Measurements from ENCODE around the gene PTPRC. TPM values are rescaled to one million over a fixed set of nuclear protein-coding genes. Genes with fewer than 3 reads are reported as not detected.

The PTPRC gene
- total RNA-seq, 6 experiments from 2014 or later: 5.1 to 55.7 (median 13.2) TPM

- WGBS (ENCODE audit: insufficient coverage, low coverage, low lambda C conversion rate, missing lambda C conversion rate): 87% methylated on average over 2 of the region's 2 CpGs
- Histone ChIP-seq H3K27me3 (no peaks in the 10 kb centered on the region), H3K27ac (no peak overlapping the region), H3K36me3 (no peaks in the 10 kb centered on the region), H3K4me3 (no peak overlapping the region), H3K4me1 (no peaks in the 10 kb centered on the region), H3K9me3 (no peaks in the 10 kb centered on the region)
- no peak for ATAC-seq
- intact Hi-C loops (cut with DNase I): no loop called here
- no peak for TF ChIP-seq POLR2A (IDR thresholded peaks at IDR 0.05)
- TF ChIP-seq, protein P1, sequence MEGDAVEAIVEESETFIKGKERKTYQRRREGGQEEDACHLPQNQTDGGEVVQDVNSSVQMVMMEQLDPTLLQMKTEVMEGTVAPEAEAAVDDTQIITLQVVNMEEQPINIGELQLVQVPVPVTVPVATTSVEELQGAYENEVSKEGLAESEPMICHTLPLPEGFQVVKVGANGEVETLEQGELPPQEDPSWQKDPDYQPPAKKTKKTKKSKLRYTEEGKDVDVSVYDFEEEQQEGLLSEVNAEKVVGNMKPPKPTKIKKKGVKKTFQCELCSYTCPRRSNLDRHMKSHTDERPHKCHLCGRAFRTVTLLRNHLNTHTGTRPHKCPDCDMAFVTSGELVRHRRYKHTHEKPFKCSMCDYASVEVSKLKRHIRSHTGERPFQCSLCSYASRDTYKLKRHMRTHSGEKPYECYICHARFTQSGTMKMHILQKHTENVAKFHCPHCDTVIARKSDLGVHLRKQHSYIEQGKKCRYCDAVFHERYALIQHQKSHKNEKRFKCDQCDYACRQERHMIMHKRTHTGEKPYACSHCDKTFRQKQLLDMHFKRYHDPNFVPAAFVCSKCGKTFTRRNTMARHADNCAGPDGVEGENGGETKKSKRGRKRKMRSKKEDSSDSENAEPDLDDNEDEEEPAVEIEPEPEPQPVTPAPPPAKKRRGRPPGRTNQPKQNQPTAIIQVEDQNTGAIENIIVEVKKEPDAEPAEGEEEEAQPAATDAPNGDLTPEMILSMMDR (IDR thresholded peaks at IDR 0.05): no peak
- DNase-seq: no peak
Observed at GRCh38 chr1:198674009-198674408, 35.2 kb downstream of the PTPRC start.

- Histone ChIP-seq H3K9me3 (no peaks in the 10 kb centered on the region), H3K27ac (no peak overlapping the region), H3K27me3 (no peaks in the 10 kb centered on the region), H3K4me3 (no peak overlapping the region), H3K36me3 (no peaks in the 10 kb centered on the region), H3K4me1 (no peaks in the 10 kb centered on the region)
- no peak for ATAC-seq
- intact Hi-C loops (cut with DNase I): no loop called here
- no peak for DNase-seq
- TF ChIP-seq, protein P1 (IDR thresholded peaks at IDR 0.05): no peak
- no peak for TF ChIP-seq POLR2A (IDR thresholded peaks at IDR 0.05)
- 30% methylated on average over 1 of the region's 1 CpG for WGBS (ENCODE audit: insufficient coverage, low coverage, low lambda C conversion rate, missing lambda C conversion rate)
Observed at GRCh38 chr1:198676253-198676652, 37.4 kb downstream of the PTPRC start.

GRCh38 chr1:198677027-198677426 lies 38.2 kb downstream of the PTPRC start:
- H3K36me3 ChIP-seq: no peaks in the 10 kb centered on the region
- no peaks in the 10 kb centered on the region for H3K4me1 ChIP-seq
- H3K27me3 ChIP-seq: no peaks in the 10 kb centered on the region
- ATAC-seq: no peak
- no peak for TF ChIP-seq POLR2A (IDR thresholded peaks at IDR 0.05)
- TF ChIP-seq, protein P1 (IDR thresholded peaks at IDR 0.05): no peak
- no peak for DNase-seq
- H3K27ac ChIP-seq: no peak overlapping the region
- WGBS (ENCODE audit: insufficient coverage, low coverage, low lambda C conversion rate, missing lambda C conversion rate): 25% methylated on average over 1 of the region's 1 CpG
- no peak overlapping the region for H3K4me3 ChIP-seq
- intact Hi-C loops (cut with DNase I): no loop called here
- no peaks in the 10 kb centered on the region for H3K9me3 ChIP-seq

DNA sequence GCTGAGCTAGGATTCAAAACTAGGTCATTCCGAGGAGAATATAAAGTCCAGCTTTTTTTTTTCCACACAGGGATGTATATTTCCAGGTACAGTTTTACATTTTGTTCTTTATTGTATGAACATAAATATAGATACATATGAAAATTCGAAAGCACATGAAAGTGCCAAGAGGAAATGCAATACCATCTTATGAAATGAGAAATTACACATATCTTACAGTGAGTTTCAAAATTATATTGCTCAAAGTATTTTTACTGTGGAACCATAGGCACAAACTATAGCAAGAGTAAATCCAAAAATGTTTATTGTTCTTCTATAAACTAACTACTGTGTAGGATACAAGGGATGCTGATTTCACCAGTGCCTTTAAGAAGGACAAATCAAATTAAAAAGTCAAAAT lies 39.0 kb downstream of the PTPRC start:
- ATAC-seq: no peak
- Histone ChIP-seq H3K27me3 (no peaks in the 10 kb centered on the region), H3K27ac (no peak overlapping the region), H3K9me3 (no peaks in the 10 kb centered on the region), H3K4me3 (no peak overlapping the region), H3K4me1 (no peaks in the 10 kb centered on the region), H3K36me3 (no peaks in the 10 kb centered on the region)
- WGBS (ENCODE audit: insufficient coverage, low coverage, low lambda C conversion rate, missing lambda C conversion rate): 34% methylated on average over 2 of the region's 2 CpGs
- TF ChIP-seq, protein P1 (IDR thresholded peaks at IDR 0.05): no peak
- TF ChIP-seq POLR2A (IDR thresholded peaks at IDR 0.05): no peak
- intact Hi-C loops (cut with DNase I): no loop called here
- DNase-seq: no peak

DNA sequence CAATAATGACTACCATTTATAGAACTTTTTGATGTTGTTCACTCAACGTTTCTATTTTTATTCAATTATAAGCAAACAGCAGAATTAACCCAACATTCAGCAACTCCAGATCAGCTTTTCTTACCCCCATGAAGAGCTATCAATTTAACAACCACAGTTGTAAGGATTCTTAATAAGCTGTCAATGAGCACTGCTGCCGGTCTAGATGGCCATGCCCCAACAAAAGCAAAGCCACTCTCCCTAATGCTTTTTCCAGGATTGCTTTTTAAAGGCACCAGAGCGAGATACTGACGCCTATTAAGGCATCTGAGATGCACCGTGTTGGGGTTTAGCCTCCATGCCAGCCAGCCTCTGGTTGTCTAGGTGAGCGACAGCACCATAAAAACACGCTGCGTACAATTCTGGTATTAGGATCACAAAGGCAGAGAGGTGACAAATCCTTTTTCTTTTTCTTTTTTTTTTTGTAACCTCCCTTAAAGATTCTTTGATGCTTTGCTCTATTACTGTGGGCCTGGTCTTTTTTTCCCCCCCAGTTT lies 39.5 kb downstream of the PTPRC start:
- no peak overlapping the region for H3K27ac ChIP-seq
- no peaks in the 10 kb centered on the region for H3K27me3 ChIP-seq
- ATAC-seq: no peak
- H3K4me3 ChIP-seq: no peak overlapping the region
- WGBS (ENCODE audit: insufficient coverage, low coverage, low lambda C conversion rate, missing lambda C conversion rate): 77% methylated on average over 8 of the region's 8 CpGs
- no peaks in the 10 kb centered on the region for H3K4me1 ChIP-seq
- TF ChIP-seq, protein P1 (IDR thresholded peaks at IDR 0.05): no peak
- no peak for TF ChIP-seq POLR2A (IDR thresholded peaks at IDR 0.05)
- no peak for DNase-seq
- intact Hi-C loops (cut with DNase I): no loop called here
- no peaks in the 10 kb centered on the region for H3K9me3 ChIP-seq
- no peaks in the 10 kb centered on the region for H3K36me3 ChIP-seq
